Endothelial cell (in vitro differentiated cells): ENCODE measurements around the gene PPP1R9B. TPM values are rescaled to one million over a fixed set of nuclear protein-coding genes. Genes with fewer than 3 reads are reported as not detected.
A peak's percentile ranks its signal among the peaks of the same experiment; 100 is the strongest.

Experiments used
- DNase-seq: peaks from one replicate; pipeline ENCODE4 v3.0.0; 2021; ENCODE audit warnings: low spot score
- H3K27ac Mint-ChIP-seq: one replicate; pipeline ENCODE4 v1.8.0; 2021; ENCODE audit warnings: mixed read lengths, inconsistent platforms; ENCODE audit not compliant: unreplicated experiment
- H3K27me3 Mint-ChIP-seq: one replicate; pipeline ENCODE4 v1.8.0; 2021; ENCODE audit warnings: mild to moderate bottlenecking, moderate library complexity, mixed read lengths, inconsistent platforms; ENCODE audit not compliant: unreplicated experiment
- H3K36me3 Mint-ChIP-seq: one replicate; pipeline ENCODE4 v1.8.0; 2021; ENCODE audit warnings: mild to moderate bottlenecking, low read depth, mixed read lengths, inconsistent platforms; ENCODE audit not compliant: unreplicated experiment
- H3K4me1 Mint-ChIP-seq: one replicate; pipeline ENCODE4 v1.8.0; 2021; ENCODE audit warnings: mild to moderate bottlenecking, mixed read lengths, inconsistent platforms; ENCODE audit not compliant: unreplicated experiment
- H3K4me3 Mint-ChIP-seq: one replicate; pipeline ENCODE4 v1.8.0; 2021; ENCODE audit warnings: mild to moderate bottlenecking, mixed read lengths, inconsistent platforms; ENCODE audit not compliant: unreplicated experiment
- H3K9me3 Mint-ChIP-seq: one replicate; pipeline ENCODE4 v1.8.0; 2021; ENCODE audit warnings: mixed read lengths, inconsistent platforms; ENCODE audit not compliant: unreplicated experiment
- total RNA-seq: library from RNA; stranded (reverse); fragmentation: NEBNext Ultra II Directional; extraction: Animal tissue kit (Norgen Biotek cat#: 25700); gene quantifications from one replicate; pipeline ENCODE4 v1.2.1, GENCODE V29; 2021; ENCODE audit not compliant: unreplicated experiment
- TF ChIP-seq, protein P1 (sequence below): fragments of 200-600 bp; sonication (generic); IDR thresholded peaks from one replicate; pipeline ENCODE4 v1.5.0; 2021; ENCODE audit warnings: antibody characterized with exemption; ENCODE audit not compliant: unreplicated experiment

PPP1R9B gene
- total RNA-seq, 1 donor from 2014 or later, result 101 TPM

- H3K9me3 Mint-ChIP-seq, result no peaks in the 10 kb centered on the region
- no peak for DNase-seq
- H3K36me3 Mint-ChIP-seq, result peaks cover 33% of the 10 kb centered on the region
- no peak overlapping the region for H3K27ac Mint-ChIP-seq
- TF ChIP-seq, protein P1, sequence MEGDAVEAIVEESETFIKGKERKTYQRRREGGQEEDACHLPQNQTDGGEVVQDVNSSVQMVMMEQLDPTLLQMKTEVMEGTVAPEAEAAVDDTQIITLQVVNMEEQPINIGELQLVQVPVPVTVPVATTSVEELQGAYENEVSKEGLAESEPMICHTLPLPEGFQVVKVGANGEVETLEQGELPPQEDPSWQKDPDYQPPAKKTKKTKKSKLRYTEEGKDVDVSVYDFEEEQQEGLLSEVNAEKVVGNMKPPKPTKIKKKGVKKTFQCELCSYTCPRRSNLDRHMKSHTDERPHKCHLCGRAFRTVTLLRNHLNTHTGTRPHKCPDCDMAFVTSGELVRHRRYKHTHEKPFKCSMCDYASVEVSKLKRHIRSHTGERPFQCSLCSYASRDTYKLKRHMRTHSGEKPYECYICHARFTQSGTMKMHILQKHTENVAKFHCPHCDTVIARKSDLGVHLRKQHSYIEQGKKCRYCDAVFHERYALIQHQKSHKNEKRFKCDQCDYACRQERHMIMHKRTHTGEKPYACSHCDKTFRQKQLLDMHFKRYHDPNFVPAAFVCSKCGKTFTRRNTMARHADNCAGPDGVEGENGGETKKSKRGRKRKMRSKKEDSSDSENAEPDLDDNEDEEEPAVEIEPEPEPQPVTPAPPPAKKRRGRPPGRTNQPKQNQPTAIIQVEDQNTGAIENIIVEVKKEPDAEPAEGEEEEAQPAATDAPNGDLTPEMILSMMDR, result no peak
- H3K4me3 Mint-ChIP-seq, result no peak overlapping the region
- H3K27me3 Mint-ChIP-seq, result peaks cover 25% of the 10 kb centered on the region
- H3K4me1 Mint-ChIP-seq, result peaks cover 24% of the 10 kb centered on the region
These were observed 16.7 kb downstream of the PPP1R9B start for GRCh38 chr17:50133769-50134099.

GRCh38 chr17:50133028-50133768 lies 17.3 kb downstream of the PPP1R9B start:
- Mint-ChIP-seq H3K36me3 (peaks cover 32% of the 10 kb centered on the region), H3K27ac (no peak overlapping the region), H3K9me3 (no peaks in the 10 kb centered on the region), H3K4me3 (no peak overlapping the region), H3K27me3 (peaks cover 28% of the 10 kb centered on the region), H3K4me1 (peaks cover 26% of the 10 kb centered on the region)
- DNase-seq, result no peak
- TF ChIP-seq, protein P1, result no peak

DNA sequence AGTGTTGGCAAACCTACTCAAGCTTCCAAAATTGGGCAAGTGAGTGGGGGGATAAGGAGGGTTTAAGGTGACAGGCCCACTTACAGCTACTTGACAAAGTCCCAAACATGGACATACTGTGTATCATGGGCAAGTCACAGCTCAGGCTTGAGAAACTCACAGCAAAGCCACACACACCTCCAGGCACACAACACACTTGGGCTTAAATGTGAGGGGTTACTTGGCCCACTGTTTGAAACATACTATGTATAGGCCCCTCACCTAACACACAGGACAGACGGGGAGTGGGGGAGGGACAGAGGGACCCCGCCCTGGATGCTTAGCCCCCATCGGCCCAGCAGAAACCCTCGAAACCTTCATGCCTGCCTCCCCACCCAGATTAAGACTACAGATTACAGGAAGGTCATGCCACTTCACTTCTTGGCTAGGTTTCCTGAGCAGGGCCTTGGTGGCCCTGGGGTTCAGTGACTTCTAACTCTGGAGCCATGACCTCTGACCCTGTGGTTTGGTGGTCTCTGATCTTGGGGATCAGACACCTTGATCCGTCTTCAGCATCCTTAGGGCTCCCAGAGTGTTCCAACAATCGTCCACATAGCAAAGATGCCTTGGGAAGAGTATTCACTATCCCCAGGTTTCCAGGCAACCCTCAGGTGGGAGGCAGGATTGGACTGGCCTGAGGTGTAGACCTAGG lies 18.2 kb downstream of the PPP1R9B start:
- H3K27ac Mint-ChIP-seq, result peak overlapping the region; percentile 26
- H3K9me3 Mint-ChIP-seq, result no peaks in the 10 kb centered on the region
- no peak overlapping the region for H3K4me3 Mint-ChIP-seq
- peaks cover 35% of the 10 kb centered on the region for H3K4me1 Mint-ChIP-seq
- H3K27me3 Mint-ChIP-seq, result peaks cover 26% of the 10 kb centered on the region
- no peak for DNase-seq
- TF ChIP-seq, protein P1, result no peak
- H3K36me3 Mint-ChIP-seq, result peaks cover 27% of the 10 kb centered on the region

GRCh38 chr17:50130559-50131305 lies 19.7 kb downstream of the PPP1R9B start:
- TF ChIP-seq, protein P1, result no peak
- peaks cover 22% of the 10 kb centered on the region for H3K27me3 Mint-ChIP-seq
- peaks cover 40% of the 10 kb centered on the region for H3K4me1 Mint-ChIP-seq
- peak overlapping the region; percentile 82 for H3K4me3 Mint-ChIP-seq
- peaks cover 17% of the 10 kb centered on the region for H3K36me3 Mint-ChIP-seq
- DNase-seq, result no peak
- peak overlapping the region; percentile 74 for H3K27ac Mint-ChIP-seq
- no peaks in the 10 kb centered on the region for H3K9me3 Mint-ChIP-seq
